Upper lobe of left lung (tissue), 6 donors: ENCODE data around the gene RXFP2. TPM values are rescaled to one million over a fixed set of nuclear protein-coding genes. Genes with fewer than 3 reads are reported as not detected.

ENCODE experiments used
- ATAC-seq, 2 donors: fragments of 200-7000 bp; cut with Tn5 transposase; one replicate each; pipeline ENCODE4 v1.9.1; 2022; ENCODE audit warnings: mild to moderate bottlenecking in 2 of 2, moderate library complexity in 2 of 2; ENCODE audit not compliant: low FRiP score in 2 of 2
- DNase-seq, 2 donors: peaks; one replicate each; pipeline ENCODE4 v3.0.0-alpha.2; 2019 to 2020
- H3K27ac ChIP-seq, 4 donors: fragments of 200-600 bp; sonication (generic); one replicate each; pipeline ENCODE4 v1.5.1; 2016 to 2019
- H3K27me3 ChIP-seq, 4 donors: fragments of 200-600 bp; sonication (generic); one replicate each; pipeline ENCODE4 v1.5.1; 2017 to 2019
- H3K36me3 ChIP-seq, 4 donors: fragments of 200-600 bp; sonication (generic); one replicate each; pipeline ENCODE4 v1.5.1; 2016 to 2019
- H3K4me1 ChIP-seq, 4 donors: fragments of 200-600 bp; sonication (generic); one replicate each; pipeline ENCODE4 v1.5.1; 2018 to 2019
- H3K4me3 ChIP-seq, 4 donors: fragments of 200-600 bp; sonication (generic); one replicate each; pipeline ENCODE4 v1.5.1; 2017 to 2019; ENCODE audit warnings: mild to moderate bottlenecking in 2 of 4, moderate library complexity in 1 of 4
- H3K9me3 ChIP-seq, 4 donors: fragments of 200-600 bp; sonication (generic); one replicate each; pipeline ENCODE4 v1.5.1; 2018 to 2019
- EP300 ChIP-seq, 4 donors: sonication (generic); formaldehyde crosslinking; IDR thresholded peaks; one replicate each; pipeline ENCODE4 v1.5.1; 2017; ENCODE audit warnings: antibody characterized with exemption in 4 of 4, control low read depth in 2 of 4
- POLR2A ChIP-seq, 4 donors: fragments of 450-650 bp; IDR thresholded peaks; one replicate each; pipeline ENCODE4 v1.5.1; 2016 to 2017; ENCODE audit warnings: antibody characterized with exemption in 4 of 4, mild to moderate bottlenecking in 2 of 4
- POLR2AphosphoS5 ChIP-seq, 2 donors: sonication (generic); formaldehyde crosslinking; IDR thresholded peaks; one replicate each; pipeline ENCODE4 v1.5.1; 2017; ENCODE audit warnings: antibody characterized with exemption in 2 of 2
- WGBS, 2 donors: methylation state at CpG; one replicate each; pipeline ENCODE4 v1.1.5; 2017 to 2018; 5-methylcytosine and 5-hydroxymethylcytosine counted together
- total RNA-seq, 6 donors: library from RNA; depleted of rRNA in 4 of 6; stranded (reverse); fragments of >200 nt in 4 of 6; gene quantifications; one replicate each; pipeline versions ENCODE4 v1.1.0 to v1.2.1, GENCODE V29; 2016 to 2021
- TF ChIP-seq, protein P1 (sequence below), 6 experiments: fragments of 450-650 bp in 4 of 6; fragments of 200-600 bp in 2 of 6; sonication (generic) in 2 of 6; IDR thresholded peaks; one replicate each; pipeline ENCODE4 v1.5.1; 2016 to 2019; ENCODE audit warnings: antibody characterized with exemption in 6 of 6
- donor health status: DM: no; HTN: no; CAD: no; lungs with moderate emphysema.
- donor health status: DM: no; HTN: yes; CAD: no; lungs with severe emphysema.

RXFP2 gene
- total RNA-seq, 6 donors from 2014 or later: not detected

DNA sequence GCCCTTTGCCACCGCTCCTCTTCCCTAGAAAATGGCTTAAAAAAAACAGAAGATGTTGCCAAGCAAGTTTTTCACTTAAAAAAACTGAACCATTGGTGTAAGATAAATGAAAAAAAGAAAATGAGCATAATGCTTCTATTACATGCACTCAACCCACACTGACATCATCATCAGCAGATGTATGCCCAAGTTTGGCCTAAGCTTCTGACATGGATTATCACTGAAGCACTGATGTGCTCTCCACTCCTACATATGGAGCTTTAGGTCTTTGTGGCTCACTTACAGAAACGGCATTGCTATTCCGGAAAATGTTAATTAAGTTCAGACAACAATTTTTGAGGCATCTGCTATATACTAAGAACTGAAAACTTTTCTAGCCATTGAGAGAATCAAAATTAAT is 8.0 kb downstream of the RXFP2 start:
- H3K27ac ChIP-seq: no peak overlapping the region
- peaks cover 0 to under 1% (median 0%) of the 10 kb centered on the region in 4 donors for H3K4me1 ChIP-seq
- 79% methylated on average over 3 of the region's 3 CpGs for WGBS, 2 donors
- ATAC-seq (no peak), DNase-seq (no peak)
- no peaks in the 10 kb centered on the region for H3K36me3 ChIP-seq
- no peak overlapping the region for H3K4me3 ChIP-seq
- TF ChIP-seq POLR2A (IDR thresholded peaks at IDR 0.05) (no peak), EP300 (IDR thresholded peaks at IDR 0.05) (no peak), POLR2AphosphoS5 (IDR thresholded peaks at IDR 0.05) (no peak)
- TF ChIP-seq, protein P1, sequence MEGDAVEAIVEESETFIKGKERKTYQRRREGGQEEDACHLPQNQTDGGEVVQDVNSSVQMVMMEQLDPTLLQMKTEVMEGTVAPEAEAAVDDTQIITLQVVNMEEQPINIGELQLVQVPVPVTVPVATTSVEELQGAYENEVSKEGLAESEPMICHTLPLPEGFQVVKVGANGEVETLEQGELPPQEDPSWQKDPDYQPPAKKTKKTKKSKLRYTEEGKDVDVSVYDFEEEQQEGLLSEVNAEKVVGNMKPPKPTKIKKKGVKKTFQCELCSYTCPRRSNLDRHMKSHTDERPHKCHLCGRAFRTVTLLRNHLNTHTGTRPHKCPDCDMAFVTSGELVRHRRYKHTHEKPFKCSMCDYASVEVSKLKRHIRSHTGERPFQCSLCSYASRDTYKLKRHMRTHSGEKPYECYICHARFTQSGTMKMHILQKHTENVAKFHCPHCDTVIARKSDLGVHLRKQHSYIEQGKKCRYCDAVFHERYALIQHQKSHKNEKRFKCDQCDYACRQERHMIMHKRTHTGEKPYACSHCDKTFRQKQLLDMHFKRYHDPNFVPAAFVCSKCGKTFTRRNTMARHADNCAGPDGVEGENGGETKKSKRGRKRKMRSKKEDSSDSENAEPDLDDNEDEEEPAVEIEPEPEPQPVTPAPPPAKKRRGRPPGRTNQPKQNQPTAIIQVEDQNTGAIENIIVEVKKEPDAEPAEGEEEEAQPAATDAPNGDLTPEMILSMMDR (IDR thresholded peaks at IDR 0.05): no peak
- H3K9me3 ChIP-seq: no peaks in the 10 kb centered on the region
- no peaks in the 10 kb centered on the region for H3K27me3 ChIP-seq

- H3K9me3 ChIP-seq: no peaks in the 10 kb centered on the region
- no peaks in the 10 kb centered on the region for H3K4me1 ChIP-seq
- H3K4me3 ChIP-seq: no peak overlapping the region
- no peaks in the 10 kb centered on the region for H3K27me3 ChIP-seq
- H3K27ac ChIP-seq: no peak overlapping the region
- ATAC-seq (no peak), DNase-seq (no peak)
- no peaks in the 10 kb centered on the region for H3K36me3 ChIP-seq
- WGBS, 2 donors: 73 to 80% methylated on average over 2 of the region's 2 CpGs
- TF ChIP-seq POLR2AphosphoS5 (IDR thresholded peaks at IDR 0.05): no peak
- TF ChIP-seq EP300 (IDR thresholded peaks at IDR 0.05): no peak
- no peak for TF ChIP-seq POLR2A (IDR thresholded peaks at IDR 0.05)
- TF ChIP-seq, protein P1 (IDR thresholded peaks at IDR 0.05): no peak
Observed at GRCh38 chr13:31747966-31748365, 8.6 kb downstream of the RXFP2 start.

GRCh38 chr13:31749929-31750328 is 10.6 kb downstream of the RXFP2 start:
- WGBS, 2 donors: 74 to 80% methylated on average over 4 of the region's 4 CpGs
- H3K36me3 ChIP-seq: no peaks in the 10 kb centered on the region
- no peaks in the 10 kb centered on the region for H3K4me1 ChIP-seq
- no peaks in the 10 kb centered on the region for H3K27me3 ChIP-seq
- DNase-seq: no peak
- H3K9me3 ChIP-seq: no peaks in the 10 kb centered on the region
- no peak overlapping the region for H3K4me3 ChIP-seq
- H3K27ac ChIP-seq: no peak overlapping the region
- peak in 1 of 2 donors; percentile 57 for ATAC-seq
- no peak for TF ChIP-seq POLR2AphosphoS5 (IDR thresholded peaks at IDR 0.05)
- TF ChIP-seq, protein P1 (IDR thresholded peaks at IDR 0.05): no peak
- no peak for TF ChIP-seq POLR2A (IDR thresholded peaks at IDR 0.05)
- TF ChIP-seq EP300 (IDR thresholded peaks at IDR 0.05): no peak

GRCh38 chr13:31755211-31755610 is 15.9 kb downstream of the RXFP2 start:
- no peaks in the 10 kb centered on the region for H3K9me3 ChIP-seq
- 72 to 73% methylated on average over 6 of the region's 6 CpGs for WGBS, 2 donors
- H3K27me3 ChIP-seq: no peaks in the 10 kb centered on the region
- H3K27ac ChIP-seq: no peak overlapping the region
- ATAC-seq (no peak), DNase-seq (no peak)
- H3K36me3 ChIP-seq: no peaks in the 10 kb centered on the region
- no peak overlapping the region for H3K4me3 ChIP-seq
- TF ChIP-seq EP300 (IDR thresholded peaks at IDR 0.05) (no peak), POLR2AphosphoS5 (IDR thresholded peaks at IDR 0.05) (no peak), POLR2A (IDR thresholded peaks at IDR 0.05) (no peak)
- TF ChIP-seq, protein P1 (IDR thresholded peaks at IDR 0.05): no peak
- H3K4me1 ChIP-seq: no peaks in the 10 kb centered on the region

DNA sequence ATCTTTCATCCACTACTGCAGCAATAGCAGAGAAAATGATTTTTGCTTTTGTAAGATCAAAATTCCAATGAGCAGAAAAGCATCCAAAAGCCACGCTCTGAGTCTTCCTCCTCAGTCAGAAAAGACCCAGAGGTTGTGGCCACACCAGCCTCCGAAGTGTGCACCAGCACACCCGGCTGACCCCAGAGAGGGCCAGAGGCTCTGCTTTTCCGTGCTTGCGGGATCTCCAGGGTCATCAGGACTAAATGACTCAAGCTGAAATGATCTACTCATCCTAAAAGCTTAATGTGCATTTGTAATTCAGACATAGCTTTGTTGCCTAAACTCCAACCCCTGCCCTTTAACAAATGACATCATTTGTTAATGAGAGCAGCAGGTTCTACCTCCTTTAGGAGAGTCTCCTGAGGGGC is 16.5 kb downstream of the RXFP2 start:
- H3K9me3 ChIP-seq: no peaks in the 10 kb centered on the region
- DNase-seq (peak in 1 of 2 donors; percentile 9), ATAC-seq (no peak)
- H3K27me3 ChIP-seq: no peaks in the 10 kb centered on the region
- no peaks in the 10 kb centered on the region for H3K4me1 ChIP-seq
- TF ChIP-seq POLR2AphosphoS5 (IDR thresholded peaks at IDR 0.05): no peak
- TF ChIP-seq EP300 (IDR thresholded peaks at IDR 0.05): no peak
- TF ChIP-seq, protein P1 (IDR thresholded peaks at IDR 0.05): no peak
- TF ChIP-seq POLR2A (IDR thresholded peaks at IDR 0.05): no peak
- 87 to 90% methylated on average over 5 of the region's 5 CpGs for WGBS, 2 donors
- H3K36me3 ChIP-seq: no peaks in the 10 kb centered on the region
- no peak overlapping the region for H3K27ac ChIP-seq
- no peak overlapping the region for H3K4me3 ChIP-seq
